OCI-LY1 (cell line): ENCODE data around the gene BRPF1.

ENCODE experiments used
- EZH2 ChIP-seq: fragments of 200-600 bp; sonication (generic), shearing (Covaris generic); IDR thresholded peaks from 2 replicates; pipeline ENCODE4 v1.8.0; 2017; ENCODE audit warnings: borderline replicate concordance, mixed run types, mild to moderate bottlenecking, antibody characterized with exemption, low read length, moderate library complexity, mixed read lengths
- TF ChIP-seq, protein P1 (sequence below): fragments of 200-600 bp; sonication (generic), shearing (Covaris generic); IDR thresholded peaks from 2 replicates; pipeline ENCODE4 v1.5.1; 2017; ENCODE audit warnings: mild to moderate bottlenecking, antibody characterized with exemption, low read length, moderate library complexity, mixed read lengths

DNA sequence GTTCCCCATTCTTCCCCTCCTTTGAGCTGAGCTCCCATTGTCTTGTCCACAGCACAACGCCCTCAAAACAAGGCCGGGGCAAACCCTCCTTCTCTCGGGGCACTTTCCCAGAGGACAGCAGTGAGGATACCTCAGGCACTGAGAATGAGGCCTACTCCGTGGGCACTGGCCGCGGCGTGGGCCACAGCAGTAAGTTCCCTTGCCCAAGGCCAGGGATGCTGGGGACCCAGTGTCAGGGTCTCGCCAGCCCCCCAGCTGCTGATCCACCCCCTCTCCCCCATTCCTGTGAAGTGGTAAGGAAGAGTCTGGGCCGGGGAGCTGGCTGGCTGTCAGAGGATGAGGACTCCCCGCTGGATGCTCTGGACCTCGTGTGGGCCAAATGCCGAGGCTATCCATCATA is 14.0 kb downstream of the BRPF1 start:
- TF ChIP-seq, protein P1, sequence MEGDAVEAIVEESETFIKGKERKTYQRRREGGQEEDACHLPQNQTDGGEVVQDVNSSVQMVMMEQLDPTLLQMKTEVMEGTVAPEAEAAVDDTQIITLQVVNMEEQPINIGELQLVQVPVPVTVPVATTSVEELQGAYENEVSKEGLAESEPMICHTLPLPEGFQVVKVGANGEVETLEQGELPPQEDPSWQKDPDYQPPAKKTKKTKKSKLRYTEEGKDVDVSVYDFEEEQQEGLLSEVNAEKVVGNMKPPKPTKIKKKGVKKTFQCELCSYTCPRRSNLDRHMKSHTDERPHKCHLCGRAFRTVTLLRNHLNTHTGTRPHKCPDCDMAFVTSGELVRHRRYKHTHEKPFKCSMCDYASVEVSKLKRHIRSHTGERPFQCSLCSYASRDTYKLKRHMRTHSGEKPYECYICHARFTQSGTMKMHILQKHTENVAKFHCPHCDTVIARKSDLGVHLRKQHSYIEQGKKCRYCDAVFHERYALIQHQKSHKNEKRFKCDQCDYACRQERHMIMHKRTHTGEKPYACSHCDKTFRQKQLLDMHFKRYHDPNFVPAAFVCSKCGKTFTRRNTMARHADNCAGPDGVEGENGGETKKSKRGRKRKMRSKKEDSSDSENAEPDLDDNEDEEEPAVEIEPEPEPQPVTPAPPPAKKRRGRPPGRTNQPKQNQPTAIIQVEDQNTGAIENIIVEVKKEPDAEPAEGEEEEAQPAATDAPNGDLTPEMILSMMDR: no peak
- no peak for TF ChIP-seq EZH2
